Spleen (tissue), 11 donors: ENCODE results near the gene UBXN11. TPM values are rescaled to one million over a fixed set of nuclear protein-coding genes. Genes with fewer than 3 reads are reported as not detected.

Experiments
- DNase-seq: peaks from one replicate; pipeline ENCODE4 v3.0.0-alpha.2; 2020
- H3K27ac ChIP-seq, 8 donors: fragments of 200-600 bp; sonication (generic) in 7 of 8; 1 replicate in 4 of 8; 2 replicates in 4 of 8; pipeline versions ENCODE4 v1.5.0 to v1.8.0; 2016 to 2021; ENCODE audit warnings: inconsistent platforms in 4 of 8, mild to moderate bottlenecking in 4 of 8, moderate library complexity in 1 of 8
- H3K27me3 ChIP-seq, 7 donors: fragments of 200-600 bp; sonication (generic) in 6 of 7; replicated peaks in 1 of 7; 1 replicate in 4 of 7; 2 replicates in 3 of 7; pipeline versions ENCODE4 v1.5.0 to v1.8.0; 2016 to 2021; ENCODE audit warnings: inconsistent platforms in 3 of 7, mild to moderate bottlenecking in 1 of 7
- H3K36me3 ChIP-seq, 6 donors: fragments of 200-600 bp; sonication (generic) in 5 of 6; 1 replicate in 4 of 6; 2 replicates in 2 of 6; pipeline versions ENCODE4 v1.5.0 to v1.8.0; 2016 to 2021; ENCODE audit warnings: inconsistent platforms in 2 of 6
- H3K4me1 ChIP-seq, 6 donors: fragments of 200-600 bp; sonication (generic) in 5 of 6; 1 replicate in 3 of 6; 2 replicates in 3 of 6; pipeline versions ENCODE4 v1.5.0 to v1.8.0; 2016 to 2021; ENCODE audit warnings: inconsistent platforms in 3 of 6
- H3K4me3 ChIP-seq, 8 donors: fragments of 200-600 bp; sonication (generic) in 7 of 8; 1 replicate in 4 of 8; 2 replicates in 4 of 8; pipeline versions ENCODE4 v1.5.0 to v1.8.0; 2016 to 2021; ENCODE audit warnings: inconsistent platforms in 4 of 8, mild to moderate bottlenecking in 4 of 8, moderate library complexity in 2 of 8
- H3K9me3 ChIP-seq, 8 donors: fragments of 200-600 bp; sonication (generic) in 7 of 8; 1 replicate in 4 of 8; 2 replicates in 4 of 8; pipeline versions ENCODE4 v1.5.0 to v1.8.0; 2016 to 2021; ENCODE audit warnings: inconsistent platforms in 4 of 8
- CTCF ChIP-seq, 11 experiments: fragments of 200-600 bp in 7 of 11; fragments of 450-650 bp in 4 of 11; sonication (generic) in 4 of 11; IDR thresholded peaks in 8 of 11; conservative IDR thresholded peaks in 3 of 11; 1 replicate in 7 of 11; 2 replicates in 4 of 11; pipeline versions ENCODE4 v1.4.0 to v1.8.0; 2016 to 2021; ENCODE audit warnings: antibody characterized with exemption in 11 of 11, inconsistent platforms in 4 of 11, mild to moderate bottlenecking in 1 of 11
- POLR2A ChIP-seq, 3 donors: fragments of 450-650 bp; IDR thresholded peaks; one replicate each; pipeline ENCODE4 v1.5.1; 2017; ENCODE audit warnings: antibody characterized with exemption in 3 of 3, mild to moderate bottlenecking in 1 of 3
- POLR2AphosphoS5 ChIP-seq, 3 donors: sonication (generic); formaldehyde crosslinking; IDR thresholded peaks; one replicate each; pipeline ENCODE4 v1.5.1; 2017; ENCODE audit warnings: antibody characterized with exemption in 3 of 3
- WGBS, 5 donors: extraction: QIAGEN DNeasy Blood & Tissue Kit in 3 of 5; methylation state at CpG; one replicate each; pipeline versions ENCODE4 v1.1.5 to v1.1.7; 2013 to 2018; 5-methylcytosine and 5-hydroxymethylcytosine counted together
- intact Hi-C: fragments of 100-400 bp; cut with DNase I; formaldehyde crosslinking; loops from one replicate; pipeline ENCODE4 v1.15.0; 2023; ENCODE audit warnings: low total_unique reads
- polyA plus RNA-seq, 3 donors: library from polyadenylated mRNA; stranded (reverse); fragments of 200-250 nt; gene quantifications; one replicate each; pipeline ENCODE4 v1.2.1, GENCODE V29; 2013
- total RNA-seq, 7 donors: library from RNA; depleted of rRNA in 3 of 7; stranded (reverse); fragments of >200 nt in 3 of 7; fragmentation: NEBNext Ultra II Directional in 4 of 7; extraction: Animal tissue kit (Norgen Biotek cat#: 25700) in 4 of 7; gene quantifications; one replicate each; pipeline versions ENCODE4 v1.1.0 to v1.2.1, GENCODE V29; 2016 to 2021
- donor health status: healthy with polysubstance abuse.
- donor health status: DM: no; HTN: no; CAD: no; lungs with moderate emphysema.
- donor health status: DM: no; HTN: no; CAD: no.
- donor health status: Bipolar disorder and iron deficiency.
- donor health status: healthy.
- donor health status: DM: no; HTN: no; CAD: no.
- donor health status: DM: yes; HTN: yes; CAD: no.

The UBXN11 gene
- total and polyA plus RNA-seq, 10 donors: 25.1 to 67.8 (median 49.2) TPM

- peaks cover 34 to 99% (median 81%) of the 10 kb centered on the region in 6 donors for H3K4me1 ChIP-seq
- WGBS, 5 donors: 37 to 52% (median 43%) methylated on average over 8 to 9 of the region's 9 CpGs
- no peaks in the 10 kb centered on the region for H3K9me3 ChIP-seq
- intact Hi-C loops: no loop called here
- TF ChIP-seq CTCF (IDR thresholded peaks at IDR 0.05 in 8 of 11, conservative IDR thresholded peaks at IDR 0.05 in 3 of 11) (no peak), POLR2AphosphoS5 (IDR thresholded peaks at IDR 0.05) (peak in 2 of 3 donors; percentile 65 to 77)
- peak; percentile 85 for DNase-seq
- H3K27me3 ChIP-seq: no peaks in the 10 kb centered on the region
- H3K27ac ChIP-seq: peak overlapping the region; percentile 57 to 92 (median 84)
- H3K4me3 ChIP-seq: peak overlapping the region; percentile 52 to 85 (median 64)
- peaks cover 0 to 37% (median 7%) of the 10 kb centered on the region in 6 donors for H3K36me3 ChIP-seq
Observed at GRCh38 chr1:26318338-26319064, 12.1 kb upstream of the UBXN11 start.

DNA sequence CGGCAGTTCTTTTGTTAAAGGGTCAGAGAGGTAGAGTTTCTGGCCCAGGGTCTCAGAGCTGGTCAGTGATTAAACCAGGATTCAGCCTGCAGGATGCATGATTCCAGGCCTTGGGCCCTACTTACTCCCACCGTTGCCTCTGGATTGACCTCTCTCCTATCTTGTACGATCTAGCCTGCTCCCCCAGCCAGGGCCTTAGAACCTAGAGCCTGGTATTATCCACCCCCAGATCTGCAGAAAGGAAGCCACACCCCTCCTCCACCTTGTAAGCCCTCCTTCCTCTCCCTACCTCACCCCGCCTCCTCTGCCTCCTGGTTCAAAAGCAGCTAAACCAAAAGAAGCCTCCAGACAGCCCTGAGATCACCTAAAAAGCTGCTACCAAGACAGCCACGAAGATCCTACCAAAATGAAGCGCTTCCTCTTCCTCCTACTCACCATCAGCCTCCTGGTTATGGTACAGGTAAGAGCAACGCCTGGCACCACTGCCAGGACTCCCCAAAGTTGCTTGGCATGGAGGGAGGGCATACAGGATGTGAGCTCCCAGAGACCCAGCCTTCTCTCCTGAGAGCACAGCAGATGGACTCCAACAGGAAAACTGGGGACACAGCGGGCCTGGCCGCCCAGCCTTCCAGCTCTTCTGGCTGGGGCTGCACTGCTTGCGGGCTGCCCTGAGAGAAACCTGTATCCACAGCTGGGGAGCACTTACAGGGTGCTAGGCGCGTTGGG, 11.3 kb upstream of the UBXN11 start, which contains the start of gene CD52:
Gene CD52, plus strand, starts transcription at position 347 of the 726 bp plus-strand sequence. Its CDS starts 60 bp downstream, at position 407.
- WGBS, 5 donors: 26 to 37% (median 31%) methylated on average over 10 to 12 of the region's 12 CpGs
- no peaks in the 10 kb centered on the region for H3K9me3 ChIP-seq
- peak; percentile 87 for DNase-seq
- H3K4me3 ChIP-seq: peak within 1 kb of the TSS; percentile 52 to 85 (median 64)
- TF ChIP-seq CTCF (IDR thresholded peaks at IDR 0.05 in 8 of 11, conservative IDR thresholded peaks at IDR 0.05 in 3 of 11) (no peak), POLR2A (IDR thresholded peaks at IDR 0.05) (peak in 2 of 3 donors; percentile 49 to 67), POLR2AphosphoS5 (IDR thresholded peaks at IDR 0.05) (peak; percentile 51 to 95 (median 64))
- no peaks in the 10 kb centered on the region for H3K27me3 ChIP-seq
- peaks cover 34 to 99% (median 87%) of the 10 kb centered on the region in 6 donors for H3K4me1 ChIP-seq
- peak within 1 kb of the TSS; percentile 57 to 92 (median 84) for H3K27ac ChIP-seq
- intact Hi-C loops: no loop called here
- H3K36me3 ChIP-seq: peaks cover 0 to 30% (median 7%) of the 10 kb centered on the region in 6 donors

- Histone ChIP-seq H3K36me3 (peaks cover 0 to 24% (median 6%) of the 10 kb centered on the region in 6 donors), H3K4me3 (peak overlapping the region in 7 of 8 donors; percentile 52 to 85 (median 67)), H3K4me1 (peaks cover 33 to 97% (median 83%) of the 10 kb centered on the region in 6 donors), H3K27ac (peak overlapping the region; percentile 57 to 92 (median 84)), H3K27me3 (no peaks in the 10 kb centered on the region), H3K9me3 (no peaks in the 10 kb centered on the region)
- TF ChIP-seq CTCF (IDR thresholded peaks at IDR 0.05 in 8 of 11, conservative IDR thresholded peaks at IDR 0.05 in 3 of 11): no peak
- no peak for TF ChIP-seq POLR2A (IDR thresholded peaks at IDR 0.05)
- TF ChIP-seq POLR2AphosphoS5 (IDR thresholded peaks at IDR 0.05): no peak
- no peak for DNase-seq
- intact Hi-C loops: no loop called here
- WGBS, 5 donors: 50 to 63% (median 60%) methylated on average over 2 of the region's 2 CpGs
Observed at GRCh38 chr1:26317146-26317545, 10.7 kb upstream of the UBXN11 start.
